ENCODE measurements around the gene SAP30L. TPM values are rescaled to one million over a fixed set of nuclear protein-coding genes. Genes with fewer than 3 reads are reported as not detected.

The SAP30L gene
- total RNA-seq, 1 donor from 2014 or later, result 43.2 TPM

GRCh38 chr5:154444556-154445421 is 1.0 kb upstream of the SAP30L start:
- intact Hi-C loops (cut with DNase I), result no loop called here
- Histone ChIP-seq H3K9me3 (no peaks in the 10 kb centered on the region), H3K4me1 (peaks cover 27% of the 10 kb centered on the region), H3K36me3 (peaks cover 19% of the 10 kb centered on the region), H3K4me3 (peak overlapping the region; percentile 96), H3K27ac (peak overlapping the region; percentile 83), H3K27me3 (no peaks in the 10 kb centered on the region)
- ATAC-seq (peak; percentile 1), DNase-seq (peak; percentile 66)
- no peak for TF ChIP-seq CTCF (IDR thresholded peaks at IDR 0.05)

- peaks cover 30% of the 10 kb centered on the region for H3K4me1 ChIP-seq
- H3K27ac ChIP-seq, result peak overlapping the region; percentile 88
- ATAC-seq (peak; percentile 30), DNase-seq (peak; percentile 78)
- intact Hi-C loops (cut with DNase I), result no loop called here
- H3K36me3 ChIP-seq, result peaks cover 19% of the 10 kb centered on the region
- TF ChIP-seq CTCF (IDR thresholded peaks at IDR 0.05), result no peak
- no peaks in the 10 kb centered on the region for H3K9me3 ChIP-seq
- H3K4me3 ChIP-seq, result peak overlapping the region; percentile 96
- no peaks in the 10 kb centered on the region for H3K27me3 ChIP-seq
Observed at GRCh38 chr5:154446195-154447088, 645 bp downstream of the SAP30L start.

DNA sequence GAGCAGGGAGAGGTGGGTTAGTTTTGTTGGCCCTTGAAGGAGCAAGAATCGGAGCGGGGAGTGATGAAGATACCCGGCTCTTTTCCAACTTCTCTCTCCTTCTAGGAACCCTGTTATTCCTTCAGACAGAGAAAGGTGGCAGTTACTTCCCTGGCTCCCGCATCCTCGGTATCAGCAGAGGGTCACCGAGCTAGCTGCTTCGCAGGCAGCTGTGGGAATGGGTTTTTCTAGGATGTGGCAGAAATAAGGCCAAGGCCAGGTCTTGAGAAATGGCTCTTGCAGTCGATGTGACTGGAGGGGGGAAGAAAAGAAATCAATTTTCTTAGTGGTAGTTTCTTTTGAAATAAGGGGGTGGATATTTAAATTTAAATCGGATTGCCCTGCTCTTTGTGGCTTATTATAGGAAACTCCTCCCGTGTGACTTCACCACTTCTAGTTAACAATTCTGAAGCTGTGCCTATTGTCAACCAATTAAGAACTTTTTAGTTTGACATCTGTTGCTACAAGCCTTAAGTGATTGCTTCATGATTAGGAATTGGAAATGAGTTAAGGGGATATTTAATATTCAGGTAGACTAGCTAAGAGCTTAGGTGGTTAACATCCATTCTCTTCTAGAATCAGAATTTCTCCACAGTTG is 1.4 kb downstream of the SAP30L start:
- H3K4me3 ChIP-seq, result peak overlapping the region; percentile 96
- peaks cover 30% of the 10 kb centered on the region for H3K4me1 ChIP-seq
- H3K27ac ChIP-seq, result peak overlapping the region; percentile 88
- H3K27me3 ChIP-seq, result no peaks in the 10 kb centered on the region
- peaks cover 19% of the 10 kb centered on the region for H3K36me3 ChIP-seq
- no peak for ATAC-seq
- no peak for DNase-seq
- no peaks in the 10 kb centered on the region for H3K9me3 ChIP-seq
- intact Hi-C loops (cut with DNase I), result no loop called here
- no peak for TF ChIP-seq CTCF (IDR thresholded peaks at IDR 0.05)

DNA sequence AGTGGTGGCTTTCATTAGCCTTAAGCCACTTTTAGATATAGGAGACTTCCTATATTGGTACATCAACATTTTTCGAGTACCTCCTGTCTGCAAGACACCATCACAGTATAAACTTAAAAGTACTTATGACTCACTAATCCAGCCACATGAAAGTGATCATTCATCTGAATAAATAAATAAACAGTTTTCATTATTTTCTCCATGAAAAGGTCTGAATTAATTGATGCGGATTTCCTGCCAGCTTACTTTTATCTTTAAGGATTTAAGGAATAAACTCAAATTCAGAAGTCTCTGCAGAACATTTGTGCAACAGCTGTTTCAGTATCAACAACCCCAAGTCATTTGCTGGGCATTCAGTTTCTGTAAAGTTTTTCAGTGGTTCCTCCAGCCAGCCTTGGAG is 4.0 kb downstream of the SAP30L start:
- no peak for TF ChIP-seq CTCF (IDR thresholded peaks at IDR 0.05)
- no peak overlapping the region for H3K4me3 ChIP-seq
- H3K4me1 ChIP-seq, result peaks cover 20% of the 10 kb centered on the region
- DNase-seq (no peak), ATAC-seq (no peak)
- H3K27me3 ChIP-seq, result no peaks in the 10 kb centered on the region
- H3K27ac ChIP-seq, result no peak overlapping the region
- H3K9me3 ChIP-seq, result no peaks in the 10 kb centered on the region
- peaks cover 42% of the 10 kb centered on the region for H3K36me3 ChIP-seq
- intact Hi-C loops (cut with DNase I), result no loop called here

GRCh38 chr5:154451957-154452356 is 6.2 kb downstream of the SAP30L start:
- Histone ChIP-seq H3K27ac (no peak overlapping the region), H3K27me3 (no peaks in the 10 kb centered on the region), H3K4me1 (peaks cover 19% of the 10 kb centered on the region), H3K36me3 (peaks cover 64% of the 10 kb centered on the region), H3K4me3 (no peak overlapping the region), H3K9me3 (no peaks in the 10 kb centered on the region)
- no peak for TF ChIP-seq CTCF (IDR thresholded peaks at IDR 0.05)
- intact Hi-C loops (cut with DNase I), result no loop called here
- no peak for DNase-seq
- ATAC-seq, result no peak

Data from upper lobe of right lung (tissue), 1 donor.